GM20000 (cell line): Measurements from ENCODE around the gene HOXC5.
"Not testable (repeated sequence)": the region's sequence is repeated elsewhere in the genome, so short reads cannot be mapped to it uniquely, and the experiment has no call there.

ENCODE experiments used
- DNase-seq: peaks from one replicate; pipeline ENCODE4 v3.0.0; 2012; ENCODE audit warnings: low spot score
- TF ChIP-seq, protein P1 (sequence below): IDR thresholded peaks from 2 replicates; pipeline ENCODE4 v1.5.1; 2012; ENCODE audit warnings: mild to moderate bottlenecking, control low read depth; ENCODE audit errors: extremely low read depth, missing control alignments

Gene HOXC5

DNA sequence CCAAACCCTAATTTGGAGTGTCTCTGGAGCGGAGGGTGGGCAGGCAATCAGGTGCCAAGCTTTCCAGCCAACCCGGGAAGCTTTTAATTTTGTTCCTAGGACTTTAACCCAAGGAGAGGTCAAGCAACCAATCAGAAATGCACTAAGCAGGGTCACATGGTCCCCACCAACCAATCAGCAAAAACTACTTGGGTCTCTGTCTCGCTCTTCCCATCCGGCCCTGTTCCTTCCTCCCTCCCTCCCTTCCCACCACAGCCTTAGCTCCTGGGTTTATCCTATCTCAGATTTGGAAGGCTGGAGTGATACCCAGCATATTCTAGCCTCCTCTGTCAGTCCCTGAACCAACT, 7.3 kb downstream of the HOXC5 start:
- TF ChIP-seq, protein P1, sequence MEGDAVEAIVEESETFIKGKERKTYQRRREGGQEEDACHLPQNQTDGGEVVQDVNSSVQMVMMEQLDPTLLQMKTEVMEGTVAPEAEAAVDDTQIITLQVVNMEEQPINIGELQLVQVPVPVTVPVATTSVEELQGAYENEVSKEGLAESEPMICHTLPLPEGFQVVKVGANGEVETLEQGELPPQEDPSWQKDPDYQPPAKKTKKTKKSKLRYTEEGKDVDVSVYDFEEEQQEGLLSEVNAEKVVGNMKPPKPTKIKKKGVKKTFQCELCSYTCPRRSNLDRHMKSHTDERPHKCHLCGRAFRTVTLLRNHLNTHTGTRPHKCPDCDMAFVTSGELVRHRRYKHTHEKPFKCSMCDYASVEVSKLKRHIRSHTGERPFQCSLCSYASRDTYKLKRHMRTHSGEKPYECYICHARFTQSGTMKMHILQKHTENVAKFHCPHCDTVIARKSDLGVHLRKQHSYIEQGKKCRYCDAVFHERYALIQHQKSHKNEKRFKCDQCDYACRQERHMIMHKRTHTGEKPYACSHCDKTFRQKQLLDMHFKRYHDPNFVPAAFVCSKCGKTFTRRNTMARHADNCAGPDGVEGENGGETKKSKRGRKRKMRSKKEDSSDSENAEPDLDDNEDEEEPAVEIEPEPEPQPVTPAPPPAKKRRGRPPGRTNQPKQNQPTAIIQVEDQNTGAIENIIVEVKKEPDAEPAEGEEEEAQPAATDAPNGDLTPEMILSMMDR = no peak
- no peak for DNase-seq

DNA sequence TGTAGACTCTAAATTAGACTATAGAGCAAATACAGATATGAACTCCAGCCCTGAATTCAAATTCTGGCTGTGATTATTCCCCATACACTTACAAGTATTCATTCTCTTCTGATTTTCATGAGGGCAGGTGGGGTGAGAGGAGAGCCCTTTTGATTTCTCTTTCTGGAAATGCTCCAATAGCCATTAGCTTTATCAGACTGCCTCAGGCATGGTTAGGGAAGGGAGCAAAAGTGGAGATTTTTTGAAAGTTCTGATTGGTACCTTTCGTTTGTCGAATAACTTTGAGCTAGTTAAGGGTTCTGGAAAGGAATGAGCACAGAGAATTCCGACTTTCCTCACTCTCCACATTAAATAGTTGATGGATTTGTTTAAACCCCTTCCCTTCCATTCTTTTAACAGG, 7.8 kb downstream of the HOXC5 start:
- DNase-seq = no peak
- TF ChIP-seq, protein P1 = no peak

DNA sequence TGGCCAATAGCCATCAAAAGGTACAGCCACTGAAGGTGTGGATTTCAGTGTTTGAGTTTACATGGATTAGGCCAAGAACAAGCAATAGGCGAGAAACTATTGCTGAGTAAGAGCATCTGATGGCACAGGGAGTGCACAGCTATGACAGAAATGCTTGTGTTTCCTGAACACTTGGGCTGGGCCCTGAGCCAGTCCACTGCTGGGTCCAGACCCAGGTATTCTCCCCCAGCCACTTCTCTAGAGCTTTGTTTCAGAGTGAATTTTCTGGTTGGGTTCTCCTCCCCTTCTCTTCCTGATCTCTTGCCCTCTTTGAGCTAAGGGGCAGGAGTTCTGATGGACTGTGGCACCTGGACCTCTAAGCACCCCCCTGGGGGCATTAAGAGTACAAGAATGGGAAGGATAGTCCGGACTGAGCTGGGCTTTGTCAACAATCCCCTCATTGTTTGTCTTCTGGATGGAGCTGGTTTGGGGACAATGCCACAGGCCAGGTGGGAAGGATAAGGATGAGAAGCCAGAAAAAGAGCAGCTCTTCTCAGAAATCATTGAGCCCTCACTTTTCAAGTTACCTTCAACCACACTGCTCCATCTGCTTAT, 8.3 kb downstream of the HOXC5 start:
- DNase-seq = no peak
- TF ChIP-seq, protein P1 = no peak

DNA sequence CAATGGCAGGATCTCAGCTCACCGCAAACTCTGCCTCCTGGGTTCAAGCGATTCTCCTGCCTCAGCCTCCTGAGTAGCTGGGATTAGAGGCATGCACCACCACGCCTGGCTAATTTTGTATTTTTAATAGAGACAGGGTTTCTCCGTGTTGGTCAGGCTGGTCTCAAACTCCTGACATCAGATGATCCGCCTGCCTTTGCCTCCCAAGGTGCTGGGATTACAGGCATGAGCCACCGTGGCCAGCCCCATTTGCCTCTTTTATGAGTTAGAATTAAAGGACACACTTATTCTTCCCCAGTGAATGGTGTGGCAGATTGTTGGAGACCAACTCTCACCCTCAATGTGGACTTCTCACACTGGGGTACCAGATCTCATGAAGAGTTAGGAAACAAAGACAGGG, 9.2 kb downstream of the HOXC5 start:
- DNase-seq = not testable (repeated sequence)

DNA sequence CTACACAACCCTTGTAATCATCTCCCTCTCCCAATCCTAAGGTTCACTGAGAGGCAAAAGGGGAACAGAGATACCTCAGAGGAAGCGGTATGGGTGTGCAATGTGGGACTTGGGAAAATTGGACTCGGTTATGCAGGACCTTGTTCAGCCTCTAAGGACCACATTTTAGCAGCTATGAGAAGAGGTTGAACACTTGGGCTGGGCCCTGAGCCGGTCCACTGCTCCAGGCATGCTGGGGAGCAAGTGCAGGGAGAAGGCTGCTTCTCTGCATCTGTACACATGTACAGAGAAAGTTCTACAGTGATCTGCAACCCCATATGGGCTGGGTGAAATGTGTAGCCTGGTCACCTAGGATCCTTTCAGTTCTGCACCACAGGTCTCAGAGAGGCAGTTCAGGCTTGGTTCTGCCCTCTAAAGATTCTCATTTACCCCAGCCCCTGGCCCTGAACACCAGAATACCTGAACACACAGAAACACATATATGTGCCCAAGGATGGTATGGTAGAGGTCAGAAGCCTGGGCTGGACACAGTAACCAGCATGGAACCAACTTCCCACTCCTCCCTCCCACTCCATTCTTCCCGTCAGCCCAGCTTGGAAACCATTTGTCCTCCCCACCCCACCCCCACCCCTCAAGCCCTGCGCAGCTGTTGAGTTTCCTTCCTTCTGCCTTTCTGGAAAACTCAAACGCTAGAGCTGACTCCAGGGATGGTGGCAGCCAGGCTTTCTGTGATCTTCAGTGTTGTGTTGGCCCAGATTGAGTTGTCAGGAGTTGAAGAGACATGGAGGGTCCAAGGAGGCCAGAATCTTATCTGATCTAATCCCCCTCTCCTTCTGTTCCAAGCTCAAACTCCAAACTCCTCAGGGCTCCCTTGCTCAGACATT, 10.4 kb downstream of the HOXC5 start:
- TF ChIP-seq, protein P1 = no peak
- DNase-seq = no peak

DNA sequence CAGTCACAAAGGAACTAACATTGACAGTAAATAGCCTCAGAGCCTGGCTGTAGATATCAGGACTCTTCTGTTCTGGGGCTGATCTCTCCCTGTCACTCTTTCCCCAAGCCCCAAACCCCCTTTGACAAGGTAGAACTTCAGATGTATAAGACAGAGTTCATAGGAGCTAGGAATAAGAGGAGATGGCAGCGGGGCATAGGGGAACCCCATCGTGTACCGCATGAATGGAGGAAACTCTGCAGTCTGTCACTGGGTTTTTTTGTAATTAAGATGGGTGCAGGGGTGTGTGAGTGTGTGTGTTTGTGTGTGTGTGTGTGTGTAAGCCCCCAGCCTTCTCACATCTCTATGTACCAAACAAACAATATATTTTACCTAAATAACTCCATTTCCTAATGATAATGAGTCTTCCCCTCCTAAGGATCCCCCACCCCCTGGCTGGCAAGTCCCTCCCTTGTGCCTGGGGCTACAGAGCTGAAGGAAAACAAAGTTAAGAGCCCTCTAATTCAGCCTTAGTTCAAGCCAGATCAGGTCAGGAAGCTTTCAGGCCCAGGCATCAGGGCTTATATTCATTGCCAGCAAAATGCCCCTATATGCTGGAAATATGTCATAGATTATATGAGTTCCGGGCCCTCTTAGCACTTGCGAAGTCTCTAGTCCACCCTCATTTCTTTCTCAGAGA, 11.7 kb downstream of the HOXC5 start:
- no peak for DNase-seq
- TF ChIP-seq, protein P1 = no peak

DNA sequence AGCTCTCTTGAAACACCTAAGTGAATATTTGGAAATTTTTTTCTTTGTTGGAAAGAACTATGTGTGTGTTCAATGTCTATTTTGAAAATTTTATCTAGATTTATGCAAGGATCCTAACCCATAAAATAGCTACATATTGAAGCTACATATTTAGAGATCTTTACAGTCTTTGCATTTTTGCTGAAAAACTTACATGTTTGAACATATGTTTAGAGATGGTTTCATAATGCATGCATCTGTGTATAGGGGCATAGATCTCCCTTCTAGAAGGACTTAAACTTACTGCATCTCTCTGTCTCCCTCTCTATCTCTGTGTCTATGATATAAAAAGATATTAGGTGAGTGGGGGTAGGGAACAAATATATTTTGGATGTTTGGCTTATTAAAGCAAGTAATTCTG, 12.6 kb downstream of the HOXC5 start:
- DNase-seq = no peak
- TF ChIP-seq, protein P1 = no peak
